Measurements from ENCODE around the gene FBXO24.

Gene FBXO24

GRCh38 chr7:100588438-100588837, 2.3 kb downstream of the FBXO24 start:
- CTCF ChIA-PET: interaction anchor here (0.6 to 1.1 kb wide), 5 partner anchors 20 to 133 kb away, joined by 3 to 5 read pairs (median 3); no protein-coding TSS in a partner anchor
- TF ChIP-seq CTCF (conservative IDR thresholded peaks at IDR 0.05; ENCODE audit: low read depth): no peak; the same call in 1 of the 2 replicates
- no peak overlapping the region for H3K27ac ChIP-seq
- POLR2A ChIA-PET (ENCODE audit: low non-redundant PET): no interaction called here
- no peak for DNase-seq (ENCODE audit: low spot score)

- H3K27ac ChIP-seq: no peak overlapping the region
- POLR2A ChIA-PET (ENCODE audit: low non-redundant PET): no interaction called here
- CTCF ChIA-PET: interaction anchor here (0.6 to 1.1 kb wide), 3 partner anchors 16 to 134 kb away, joined by 4 to 5 read pairs (median 4); no protein-coding TSS in a partner anchor
- TF ChIP-seq CTCF (conservative IDR thresholded peaks at IDR 0.05; ENCODE audit: low read depth): no peak
- DNase-seq (ENCODE audit: low spot score): no peak
These were observed 3.3 kb downstream of the FBXO24 start for GRCh38 chr7:100589341-100589947.

GRCh38 chr7:100590077-100590737, 4.1 kb downstream of the FBXO24 start:
- TF ChIP-seq CTCF (conservative IDR thresholded peaks at IDR 0.05; ENCODE audit: low read depth): no peak
- ChIA-PET CTCF (interaction anchor here (0.6 kb wide), 1 partner anchor 15 kb away, joined by 4 read pairs; no protein-coding TSS in a partner anchor), POLR2A (ENCODE audit: low non-redundant PET) (no interaction called here)
- no peak overlapping the region for H3K27ac ChIP-seq
- DNase-seq (ENCODE audit: low spot score): no peak

GRCh38 chr7:100591596-100591995, 5.5 kb downstream of the FBXO24 start:
- DNase-seq (ENCODE audit: low spot score): no peak
- no peak overlapping the region for H3K27ac ChIP-seq
- ChIA-PET POLR2A (ENCODE audit: low non-redundant PET) (no interaction called here), CTCF (interaction anchor here (0.6 kb wide), 1 partner anchor 134 kb away, joined by 3 read pairs; no protein-coding TSS in a partner anchor)
- no peak for TF ChIP-seq CTCF (conservative IDR thresholded peaks at IDR 0.05; ENCODE audit: low read depth)

GRCh38 chr7:100595188-100595587, 9.1 kb downstream of the FBXO24 start:
- no peak overlapping the region for H3K27ac ChIP-seq
- no peak for TF ChIP-seq CTCF (conservative IDR thresholded peaks at IDR 0.05; ENCODE audit: low read depth)
- no peak for DNase-seq (ENCODE audit: low spot score)
- ChIA-PET CTCF (interaction anchor here (0.6 to 0.8 kb wide), 2 partner anchors 34 to 35 kb away, joined by 3 to 4 read pairs; no protein-coding TSS in a partner anchor), POLR2A (ENCODE audit: low non-redundant PET) (no interaction called here)

GRCh38 chr7:100598425-100598824, 12.3 kb downstream of the FBXO24 start:
- POLR2A ChIA-PET (ENCODE audit: low non-redundant PET): no interaction called here
- H3K27ac ChIP-seq: no peak overlapping the region
- no peak for DNase-seq (ENCODE audit: low spot score)
- no peak for TF ChIP-seq CTCF (conservative IDR thresholded peaks at IDR 0.05; ENCODE audit: low read depth)
- CTCF ChIA-PET: interaction anchor here (0.6 kb wide), 2 partner anchors 12 to 43 kb away, joined by 3 to 4 read pairs; partner anchors contain the start of genes FBXO24 and LRCH4

Data from RWPE1 (cell line).